H9 (cell line): ENCODE measurements around the gene TICRR. TPM values are rescaled to one million over a fixed set of nuclear protein-coding genes. Genes with fewer than 3 reads are reported as not detected.

Experiments used
- DNase-seq: peaks from one replicate; pipeline ENCODE4 v3.0.0-alpha.2; 2017
- H2AFZ ChIP-seq: one replicate; pipeline ENCODE4 v1.6.1; 2013; ENCODE audit warnings: mild to moderate bottlenecking, low read length, control low read depth, moderate library complexity
- H2AK5ac ChIP-seq: 2 replicates; pipeline ENCODE4 v1.6.1; 2013; ENCODE audit warnings: low read length, control low read depth, mixed read lengths; ENCODE audit not compliant: insufficient read length
- H2BK120ac ChIP-seq: one replicate; pipeline ENCODE4 v1.6.1; 2013; ENCODE audit warnings: low read depth, mild to moderate bottlenecking, low read length, control low read depth, inconsistent platforms; ENCODE audit not compliant: poor library complexity, severe bottlenecking
- H2BK12ac ChIP-seq: 2 replicates; pipeline ENCODE4 v1.6.1; 2013; ENCODE audit warnings: low read length, control low read depth, mixed read lengths, low read depth; ENCODE audit not compliant: insufficient read length
- H2BK15ac ChIP-seq: 2 replicates; pipeline ENCODE4 v1.6.1; 2013; ENCODE audit warnings: low read depth, low read length, control low read depth
- H2BK20ac ChIP-seq: one replicate; pipeline ENCODE4 v1.6.1; 2013; ENCODE audit warnings: low read depth, mild to moderate bottlenecking, low read length, control low read depth, inconsistent platforms; ENCODE audit not compliant: poor library complexity, severe bottlenecking
- H2BK5ac ChIP-seq: 2 replicates; pipeline ENCODE4 v1.6.1; 2013; ENCODE audit warnings: low read length, control low read depth, mixed read lengths; ENCODE audit not compliant: insufficient read length
- H3K14ac ChIP-seq: 2 replicates; pipeline ENCODE4 v1.6.1; 2013; ENCODE audit warnings: low read length, control low read depth; ENCODE audit not compliant: insufficient read depth
- H3K18ac ChIP-seq: 2 replicates; pipeline ENCODE4 v1.6.1; 2013; ENCODE audit warnings: low read depth, mild to moderate bottlenecking, mixed read lengths, low read length, control low read depth; ENCODE audit not compliant: insufficient read length
- H3K23ac ChIP-seq: 2 replicates; pipeline ENCODE4 v1.6.1; 2013; ENCODE audit warnings: low read length, control low read depth, mixed read lengths, low read depth; ENCODE audit not compliant: insufficient read length
- H3K23me2 ChIP-seq: 2 replicates; pipeline ENCODE4 v1.6.1; 2013; ENCODE audit warnings: low read depth, mild to moderate bottlenecking, mixed read lengths, low read length, control low read depth; ENCODE audit not compliant: insufficient read length, poor library complexity, severe bottlenecking
- H3K27ac ChIP-seq: 2 replicates; pipeline ENCODE4 v1.5.1; 2013; ENCODE audit warnings: low read length, control low read depth, mixed read lengths, low read depth; ENCODE audit not compliant: insufficient read length
- H3K27me3 ChIP-seq: 2 replicates; pipeline ENCODE4 v1.6.1; 2013; ENCODE audit warnings: low read length, control low read depth, inconsistent platforms; ENCODE audit not compliant: insufficient read depth
- H3K4ac ChIP-seq: 2 replicates; pipeline ENCODE4 v1.6.1; 2013; ENCODE audit warnings: low read depth, mild to moderate bottlenecking, control low read depth, inconsistent platforms, low read length, moderate library complexity
- H3K4me1 ChIP-seq: 2 replicates; pipeline ENCODE4 v1.6.1; 2013; ENCODE audit warnings: low read length, control low read depth, inconsistent platforms; ENCODE audit not compliant: insufficient read depth
- H3K4me2 ChIP-seq: 2 replicates; pipeline ENCODE4 v1.6.1; 2013; ENCODE audit warnings: low read length, control low read depth, mixed read lengths; ENCODE audit not compliant: insufficient read length, insufficient read depth
- H3K56ac ChIP-seq: 2 replicates; pipeline ENCODE4 v1.6.1; 2013; ENCODE audit warnings: low read depth, mild to moderate bottlenecking, mixed read lengths, low read length, control low read depth; ENCODE audit not compliant: insufficient read length
- H3K79me1 ChIP-seq: 2 replicates; pipeline ENCODE4 v1.6.1; 2013; ENCODE audit warnings: low read depth, mild to moderate bottlenecking, moderate library complexity, low read length, control low read depth, inconsistent platforms; ENCODE audit not compliant: insufficient read depth, poor library complexity, severe bottlenecking
- H3K79me2 ChIP-seq: 2 replicates; pipeline ENCODE4 v1.6.1; 2013; ENCODE audit warnings: low read length, control low read depth, inconsistent platforms; ENCODE audit not compliant: insufficient read depth
- H3K9ac ChIP-seq: 2 replicates; pipeline ENCODE4 v1.6.1; 2013; ENCODE audit warnings: low read length, control low read depth, mixed read lengths; ENCODE audit not compliant: insufficient read length; ENCODE audit errors: extremely low read depth
- H3K9me3 ChIP-seq: one replicate; pipeline ENCODE4 v1.6.1; 2013; ENCODE audit warnings: low read depth, low read length, inconsistent platforms; ENCODE audit not compliant: control insufficient read depth
- H3T11ph ChIP-seq: one replicate; pipeline ENCODE4 v1.6.1; 2013; ENCODE audit warnings: mild to moderate bottlenecking, low read length, control low read depth, inconsistent platforms
- H4K20me1 ChIP-seq: one replicate; pipeline ENCODE4 v1.6.1; 2013; ENCODE audit not compliant: control insufficient read depth, insufficient read length, insufficient read depth
- H4K5ac ChIP-seq: 2 replicates; pipeline ENCODE4 v1.6.1; 2013; ENCODE audit warnings: low read depth, mild to moderate bottlenecking, mixed read lengths, low read length, control low read depth; ENCODE audit not compliant: insufficient read length
- H4K8ac ChIP-seq: replicated peaks from 2 replicates; pipeline ENCODE4 v1.6.1; 2013; ENCODE audit warnings: low read length, control low read depth, mixed read lengths, low read depth; ENCODE audit not compliant: insufficient read length
- H4K91ac ChIP-seq: 2 replicates; pipeline ENCODE4 v1.6.1; 2013; ENCODE audit warnings: low read depth, mild to moderate bottlenecking, moderate library complexity, mixed read lengths, low read length, control low read depth; ENCODE audit not compliant: insufficient read length
- H3K27ac Mint-ChIP-seq, 3 experiments: 2 replicates in 2 of 3; 3 replicates in 1 of 3; pipeline ENCODE4 v1.8.0; 2020 to 2021; ENCODE audit warnings: mixed read lengths in 3 of 3, mild to moderate bottlenecking in 1 of 3, moderate library complexity in 1 of 3
- H3K27me3 Mint-ChIP-seq: 2 replicates; pipeline ENCODE4 v1.8.0; 2021; ENCODE audit warnings: low read depth, mild to moderate bottlenecking, moderate library complexity, mixed read lengths
- H3K36me3 Mint-ChIP-seq, 3 experiments: 2 replicates in 2 of 3; 3 replicates in 1 of 3; pipeline ENCODE4 v1.8.0; 2020 to 2021; ENCODE audit warnings: low read depth in 3 of 3, mixed read lengths in 3 of 3; ENCODE audit not compliant: insufficient read depth in 1 of 3
- H3K4me1 Mint-ChIP-seq, 2 experiments: 2 replicates each; pipeline ENCODE4 v1.8.0; 2020; ENCODE audit warnings: mixed read lengths in 2 of 2
- H3K4me3 Mint-ChIP-seq, 2 experiments: 2 replicates in 1 of 2; 3 replicates in 1 of 2; pipeline ENCODE4 v1.8.0; 2020 to 2021; ENCODE audit warnings: mild to moderate bottlenecking in 2 of 2, mixed read lengths in 2 of 2, moderate library complexity in 1 of 2
- H3K9me3 Mint-ChIP-seq, 2 experiments: 2 replicates in 1 of 2; 3 replicates in 1 of 2; pipeline ENCODE4 v1.8.0; 2020; ENCODE audit warnings: mild to moderate bottlenecking in 2 of 2, mixed read lengths in 2 of 2, moderate library complexity in 1 of 2
- CTCF ChIP-seq: fragments of 200-600 bp; sonication (generic); conservative IDR thresholded peaks from 3 replicates; pipeline ENCODE4 v1.8.0; 2021; ENCODE audit warnings: antibody characterized with exemption, mild to moderate bottlenecking
- WGBS: extraction: QIAGEN DNeasy Blood & Tissue Kit; methylation state at CpG from one replicate; pipeline ENCODE4 v1.1.7; 2013; ENCODE audit warnings: missing lambda C conversion rate, low lambda C conversion rate, mixed read lengths; ENCODE audit not compliant: insufficient read length; ENCODE audit errors: extremely low coverage; 5-methylcytosine and 5-hydroxymethylcytosine counted together
- total RNA-seq: library from RNA; stranded (reverse); gene quantifications from 2 replicates; pipeline ENCODE4 v1.2.1, GENCODE V29; 2021

TICRR gene
- total RNA-seq, 1 experiment from 2014 or later, result 26.0 TPM

- no peaks in the 10 kb centered on the region for H3K9me3 Mint-ChIP-seq
- Histone ChIP-seq H2BK12ac (no peak overlapping the region), H3K4ac (no peak overlapping the region), H3K79me1 (no peaks in the 10 kb centered on the region), H2BK5ac (no peak overlapping the region), H3K4me1 (no peaks in the 10 kb centered on the region), H3K9ac (no peak overlapping the region), H3K23ac (no peak overlapping the region), H3K27ac (no peak overlapping the region), H4K8ac (no peak overlapping the region), H3T11ph (no peak overlapping the region), H3K9me3 (no peaks in the 10 kb centered on the region), H3K79me2 (no peaks in the 10 kb centered on the region), H2BK120ac (no peak overlapping the region), H4K5ac (no peak overlapping the region), H3K18ac (no peak overlapping the region), H2BK20ac (no peak overlapping the region), H2AFZ (no peak overlapping the region), H3K4me2 (no peak overlapping the region), H3K23me2 (no peaks in the 10 kb centered on the region), H3K27me3 (no peaks in the 10 kb centered on the region), H2BK15ac (no peak overlapping the region), H4K91ac (no peak overlapping the region), H3K14ac (no peak overlapping the region), H4K20me1 (no peaks in the 10 kb centered on the region), H2AK5ac (no peak overlapping the region), H3K56ac (no peak overlapping the region)
- no peak overlapping the region for H3K4me3 Mint-ChIP-seq
- no peak for TF ChIP-seq CTCF
- peaks cover 4 to 8% of the 10 kb centered on the region in 2 experiments; a peak in 2 of 4 replicates for H3K4me1 Mint-ChIP-seq
- no peak overlapping the region for H3K27ac Mint-ChIP-seq
- H3K36me3 Mint-ChIP-seq, result no peaks in the 10 kb centered on the region; a peak in 1 of 7 replicates
- WGBS, result no CpG with 5 or more reads among the region's 12 CpGs
- peaks cover 24% of the 10 kb centered on the region for H3K27me3 Mint-ChIP-seq
- DNase-seq, result peak; percentile 42
Measured at GRCh38 chr15:89672221-89673164, 97.2 kb downstream of the TICRR start.
